EL (cell line): ENCODE measurements around the gene DNAL1.
"Not testable (repeated sequence)": the region's sequence is repeated elsewhere in the genome, so short reads cannot be mapped to it uniquely, and the experiment has no call there.

ENCODE experiments used
- DNase-seq: peaks from one replicate; pipeline ENCODE4 v3.0.0-alpha.2; 2016

The DNAL1 gene

DNA sequence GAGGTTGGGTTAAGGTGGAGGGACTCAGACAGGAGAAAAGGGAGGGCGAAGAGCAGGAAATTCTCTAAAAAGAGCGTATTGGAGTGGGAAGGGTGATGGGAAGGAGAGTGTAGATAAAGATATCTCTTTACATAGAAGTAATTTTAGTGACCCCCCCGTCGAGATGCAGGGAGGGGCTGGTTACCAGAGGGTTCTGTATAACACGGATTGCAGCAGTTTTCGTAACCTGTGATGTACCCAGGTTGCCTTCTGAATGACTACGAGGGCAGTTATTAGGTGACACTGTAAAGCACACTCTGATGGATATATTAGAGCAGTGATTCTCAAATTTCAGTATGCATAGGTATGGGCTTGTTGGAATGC lies 443 bp downstream of the DNAL1 start:
- no peak for DNase-seq

DNA sequence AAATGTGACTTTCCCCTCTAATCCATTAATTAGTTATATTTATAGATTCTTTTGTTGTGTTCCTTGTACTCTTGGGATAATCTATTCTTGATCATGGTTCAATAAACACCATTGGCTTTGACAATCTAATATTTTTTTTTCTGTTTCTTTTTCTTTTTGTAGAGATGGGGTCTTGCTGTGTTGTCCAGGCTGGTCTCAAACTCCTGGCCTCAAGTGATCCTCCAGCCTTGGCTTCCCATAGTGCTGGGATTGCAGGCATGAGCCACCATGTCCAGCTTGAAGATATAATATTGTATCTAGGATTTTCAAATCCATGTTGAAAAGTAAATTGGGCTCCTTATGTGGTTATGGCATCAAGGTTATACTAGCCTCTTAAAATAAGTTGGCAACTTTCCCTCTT lies 6.2 kb downstream of the DNAL1 start:
- DNase-seq = no peak

DNA sequence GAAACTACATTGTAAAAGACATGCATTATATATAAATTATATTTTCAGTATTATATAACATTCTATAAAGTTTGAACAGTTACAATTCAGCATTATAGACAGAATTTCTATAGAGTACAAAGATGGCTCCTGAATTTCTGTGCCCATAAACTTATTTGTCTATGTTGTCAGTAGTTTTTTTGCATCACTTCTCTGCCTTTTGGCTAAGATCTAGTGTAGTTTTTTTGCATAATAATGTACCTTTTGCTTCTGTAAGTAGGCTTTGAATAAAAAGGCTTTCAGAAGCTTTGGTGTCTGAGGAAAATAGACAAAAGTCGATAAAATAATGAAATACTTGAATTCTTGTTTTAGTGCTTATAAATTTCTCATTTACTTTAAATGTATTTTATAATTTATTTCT lies 11.1 kb downstream of the DNAL1 start:
- DNase-seq = no peak

DNA sequence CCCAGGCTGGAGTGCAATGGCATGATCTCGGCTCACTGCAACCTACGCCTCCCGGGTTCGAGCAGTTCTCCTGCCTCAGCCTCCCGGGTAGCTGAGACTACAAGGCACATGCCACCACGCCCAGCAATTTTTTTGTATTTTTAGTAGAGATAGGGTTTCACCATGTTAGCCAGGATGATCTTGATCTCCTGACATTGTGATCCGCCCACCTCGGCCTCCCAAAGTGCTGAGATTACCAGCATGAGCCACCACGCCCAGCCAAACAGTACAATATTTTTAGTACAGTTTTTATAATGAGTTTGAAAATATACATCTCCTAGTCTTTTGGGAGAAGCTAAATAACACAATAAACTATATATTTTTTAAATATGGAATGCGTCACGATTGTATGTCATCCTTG lies 14.4 kb downstream of the DNAL1 start:
- not testable (repeated sequence) for DNase-seq

DNA sequence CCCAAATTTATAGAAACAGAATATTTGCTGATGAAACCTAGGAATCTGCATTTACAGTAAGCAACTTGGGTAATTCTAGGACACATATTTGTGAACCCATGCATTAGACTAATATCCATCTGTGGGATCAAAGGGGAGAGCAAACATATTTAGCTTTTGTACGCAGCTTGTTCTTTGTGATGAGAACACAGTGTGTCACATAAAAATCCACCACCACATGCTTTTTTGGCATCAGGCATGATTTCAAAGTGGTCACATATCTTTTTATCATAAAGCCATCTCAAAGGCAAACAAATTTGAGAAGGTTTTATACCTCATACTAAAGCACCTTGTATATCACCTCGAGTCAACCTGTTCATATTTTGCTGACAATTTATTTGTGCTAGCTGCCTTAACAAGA lies 15.7 kb downstream of the DNAL1 start:
- DNase-seq = no peak

- peak; percentile 61 for DNase-seq
Measured at GRCh38 chr14:73661872-73662271, 17.1 kb downstream of the DNAL1 start.

DNA sequence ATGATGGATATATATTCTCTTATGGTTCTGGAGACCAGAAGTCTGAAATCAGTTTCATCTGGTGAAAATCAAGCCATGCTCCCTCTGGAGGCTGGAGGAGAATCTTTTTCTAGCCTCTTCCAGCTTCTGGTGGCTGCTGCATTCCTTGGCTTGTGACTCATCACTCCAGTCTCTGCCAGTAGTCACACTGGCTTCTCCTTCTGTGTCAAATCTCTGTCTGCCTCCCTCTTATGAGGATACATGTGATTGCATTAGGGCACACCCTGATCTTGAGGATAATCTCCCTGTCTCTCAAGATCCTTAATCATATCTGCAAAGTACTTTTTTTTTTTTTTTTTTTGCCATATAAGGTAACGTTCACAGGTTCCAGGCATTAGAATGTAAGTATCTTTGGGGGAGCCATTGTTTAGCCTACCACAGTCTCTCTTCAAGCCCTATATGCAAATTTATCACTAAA lies 17.7 kb downstream of the DNAL1 start:
- peak; percentile 97 for DNase-seq

GRCh38 chr14:73663548-73664212 lies 18.9 kb downstream of the DNAL1 start:
- no peak for DNase-seq

DNA sequence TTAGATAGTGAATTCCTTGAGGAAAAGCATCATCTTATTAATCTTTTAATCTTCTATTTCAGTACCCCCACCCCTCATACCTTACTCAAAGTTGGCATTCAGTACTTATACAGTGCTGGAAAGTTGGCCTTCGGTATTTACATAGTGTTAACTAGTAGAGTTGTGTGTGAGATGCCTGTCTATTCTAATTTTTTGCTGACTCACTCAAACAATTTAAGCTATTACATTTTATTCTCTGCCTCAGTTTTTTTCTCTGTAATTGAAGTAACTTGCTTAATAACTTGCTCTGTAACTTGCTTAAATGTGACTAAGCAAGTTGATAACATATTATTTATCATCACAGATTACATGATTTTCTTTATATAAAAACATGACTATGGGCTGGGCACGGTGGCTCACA lies 20.3 kb downstream of the DNAL1 start:
- DNase-seq = no peak

- DNase-seq = no peak
Measured at GRCh38 chr14:73666583-73666982, 21.8 kb downstream of the DNAL1 start.

DNA sequence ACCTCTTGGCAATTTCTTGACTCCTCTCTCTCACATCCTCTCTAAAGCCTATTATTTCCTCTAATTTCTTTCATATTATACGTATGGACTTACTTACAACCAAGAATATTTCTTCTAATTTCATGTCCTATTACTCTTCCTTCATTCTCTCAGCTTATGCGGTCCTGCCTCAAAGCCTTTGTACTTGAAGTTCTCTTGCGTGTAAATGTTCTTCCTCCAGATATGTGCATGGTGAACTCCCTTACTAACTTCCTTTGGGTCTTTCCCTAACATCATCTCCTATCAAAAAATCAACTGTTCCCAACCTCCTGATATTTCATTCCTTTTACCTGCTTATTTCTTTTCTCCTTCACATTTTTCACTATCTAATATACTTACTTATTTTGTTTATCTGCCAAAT lies 23.1 kb downstream of the DNAL1 start:
- no peak for DNase-seq

DNA sequence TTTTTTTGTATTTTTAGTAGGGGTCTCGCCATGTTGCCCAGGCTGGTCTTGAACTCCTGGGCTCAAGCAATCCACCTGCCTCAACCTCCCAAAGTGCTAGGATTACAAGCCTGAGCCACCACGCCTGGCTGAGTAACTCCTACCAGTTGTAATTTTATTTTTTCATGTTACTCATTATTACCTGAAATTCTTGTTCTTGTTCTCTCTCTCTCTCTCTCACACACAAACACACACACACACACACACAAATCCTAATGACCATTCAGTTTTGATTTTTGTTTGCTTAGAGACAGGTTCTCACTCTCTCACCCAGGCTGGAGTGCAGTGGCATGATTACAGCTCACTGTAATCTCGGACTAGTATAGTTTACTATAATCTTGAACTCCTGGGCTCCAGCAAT lies 30.2 kb downstream of the DNAL1 start:
- DNase-seq = no peak

DNA sequence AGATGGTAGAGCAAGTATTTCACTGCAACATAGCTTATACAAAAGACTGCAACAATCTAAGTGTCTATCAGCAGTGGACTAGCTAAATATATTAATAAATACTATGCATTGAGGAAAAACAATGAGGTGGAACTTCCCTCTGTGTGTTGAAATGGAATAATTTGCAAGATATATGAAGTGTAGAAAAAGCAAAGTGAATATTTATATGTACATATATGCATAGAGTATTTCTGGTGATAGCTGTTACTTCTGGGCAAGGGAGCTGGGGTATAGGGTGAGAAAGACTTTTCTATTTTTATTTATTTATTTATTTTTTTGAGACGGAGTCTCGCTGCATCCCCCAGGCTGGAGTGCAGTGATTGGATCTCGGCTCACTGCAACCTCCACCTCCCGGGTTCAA lies 33.9 kb downstream of the DNAL1 start:
- no peak for DNase-seq

DNA sequence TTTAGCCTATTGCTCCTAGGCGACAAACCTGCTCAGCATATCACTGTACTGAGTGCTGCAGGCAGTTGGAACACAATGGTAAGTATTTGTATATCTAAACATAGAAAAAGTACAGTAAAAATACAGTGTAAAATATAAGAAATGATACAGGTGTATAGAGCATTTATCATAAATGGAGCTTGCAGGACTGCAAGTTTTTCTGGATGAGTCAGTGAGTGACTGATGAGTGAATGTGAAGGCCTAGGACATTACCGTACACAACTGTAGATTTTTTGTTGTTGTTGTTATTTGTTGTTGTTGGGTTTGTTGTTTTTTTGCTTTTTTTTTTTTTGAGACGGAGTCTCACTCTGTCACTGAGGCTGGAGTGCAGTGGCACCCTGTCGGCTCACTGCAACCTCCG lies 36.0 kb downstream of the DNAL1 start:
- DNase-seq = no peak

DNA sequence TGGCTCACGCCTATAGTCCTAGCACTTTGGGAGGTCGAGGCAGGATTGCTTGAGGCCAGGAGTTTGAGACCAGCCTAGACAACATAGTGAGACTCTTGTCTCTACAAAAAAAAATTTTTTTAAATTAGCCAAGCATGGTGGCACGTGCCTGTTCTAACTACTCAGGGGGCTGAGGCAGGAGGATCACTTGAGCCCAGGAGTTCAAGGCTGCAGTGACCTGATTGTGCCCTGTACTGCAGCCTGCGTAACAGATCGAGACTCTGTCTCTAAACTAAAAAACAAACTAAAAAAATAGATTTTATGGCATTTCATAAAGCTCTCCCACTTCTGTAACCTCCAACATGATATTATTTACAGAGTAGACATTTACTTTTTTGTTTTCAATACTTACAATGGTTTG lies 39.8 kb downstream of the DNAL1 start:
- DNase-seq = no peak

DNA sequence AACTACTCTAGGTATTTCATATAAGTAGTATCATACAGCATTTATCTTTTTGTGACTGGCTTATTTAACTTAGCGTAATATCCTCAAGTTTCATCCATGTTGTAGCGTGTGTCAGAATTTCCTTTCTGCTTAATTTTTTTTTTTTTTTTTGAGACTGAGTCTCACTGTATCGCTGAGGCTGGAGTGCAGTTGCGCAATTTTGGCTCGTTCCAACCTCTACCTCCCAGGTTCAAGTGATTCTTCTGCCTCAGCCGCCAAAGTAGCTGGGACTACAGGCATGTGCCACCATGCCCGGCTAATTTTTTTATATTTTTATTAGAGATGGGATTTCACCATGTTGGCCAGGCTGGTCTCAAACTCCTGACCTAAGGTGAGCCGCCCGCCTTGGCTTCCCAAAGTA lies 40.5 kb downstream of the DNAL1 start:
- no peak for DNase-seq

- no peak for DNase-seq
Measured at GRCh38 chr14:73686901-73687300, 42.1 kb downstream of the DNAL1 start.

DNA sequence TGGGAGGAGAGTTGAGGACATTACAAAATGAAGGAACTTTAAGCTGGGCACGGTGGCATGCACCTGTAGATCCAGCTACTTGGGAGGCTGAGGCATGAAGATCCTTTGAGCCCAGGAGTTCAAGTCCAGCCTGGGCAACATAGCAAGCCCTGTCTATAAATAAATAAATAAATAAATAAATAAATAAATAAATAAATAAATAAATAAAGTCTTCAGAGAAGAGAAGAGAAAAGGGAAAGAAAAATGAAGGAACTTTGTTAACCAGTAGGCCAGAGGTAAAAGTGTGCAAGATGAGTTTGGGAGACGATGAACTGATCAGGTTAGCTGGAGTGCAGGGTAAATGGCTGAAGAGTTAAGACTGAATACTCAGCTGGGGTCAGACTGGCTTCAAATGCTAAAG lies 49.3 kb downstream of the DNAL1 start:
- DNase-seq = no peak

DNA sequence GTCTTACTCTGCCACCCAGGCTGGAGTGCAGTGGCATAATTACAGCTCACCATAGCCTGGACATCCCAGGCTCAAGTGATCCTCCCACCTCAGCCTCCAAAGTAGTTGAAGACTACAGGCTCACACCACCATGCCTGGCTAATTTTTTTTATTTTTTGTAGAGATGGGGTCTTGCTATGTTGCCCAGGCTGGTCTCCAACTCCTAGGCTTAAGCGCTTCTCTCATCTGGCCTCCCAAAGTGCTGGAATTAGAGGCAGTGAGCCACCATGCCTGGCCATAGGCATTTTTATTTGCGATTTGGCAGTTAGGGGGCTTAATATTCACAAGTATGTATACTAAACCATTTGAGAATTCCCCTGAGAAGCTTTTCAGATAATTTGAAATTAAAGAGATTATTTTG lies 50.3 kb downstream of the DNAL1 start:
- DNase-seq = no peak

DNA sequence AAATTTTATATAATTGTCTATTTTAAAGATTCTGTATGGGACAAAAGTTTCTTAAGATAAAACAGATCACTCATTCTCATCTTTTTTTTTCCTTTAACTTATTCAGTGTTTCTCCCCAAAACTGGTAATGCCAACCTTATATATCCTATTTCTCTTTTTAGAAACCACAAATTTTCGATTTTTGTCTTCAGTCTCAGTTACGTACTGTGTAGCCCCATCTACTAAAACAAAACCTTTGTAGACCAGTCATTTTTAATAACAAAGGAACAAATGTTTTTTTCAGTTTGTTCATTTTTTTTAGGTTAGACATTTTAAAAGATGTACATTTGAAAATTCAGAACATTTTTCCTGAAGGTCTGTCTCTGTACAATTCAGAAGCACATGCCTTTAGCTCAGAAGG lies 51.2 kb downstream of the DNAL1 start:
- no peak for DNase-seq

- DNase-seq = peak; percentile 77
Measured at GRCh38 chr14:73696466-73697400, 51.9 kb downstream of the DNAL1 start.

DNA sequence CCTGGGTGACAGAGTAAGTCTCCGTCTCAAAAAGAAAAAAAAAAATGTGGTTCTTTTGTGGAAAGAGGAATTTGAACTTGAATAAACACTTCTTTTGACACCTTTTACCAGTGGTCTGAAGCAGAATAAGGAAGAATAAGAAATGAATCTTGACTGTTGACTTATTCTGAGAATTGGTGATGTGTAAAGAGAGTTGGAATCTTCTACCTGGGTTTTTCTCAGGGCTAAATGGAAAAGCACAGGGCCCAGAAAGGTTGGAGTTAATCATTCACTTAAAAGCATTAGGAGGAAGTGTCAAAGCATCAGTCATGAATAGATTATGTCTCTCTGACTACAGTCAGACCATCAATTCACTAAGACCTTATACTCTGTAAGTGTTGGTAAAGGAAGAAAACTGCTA lies 55.5 kb downstream of the DNAL1 start:
- DNase-seq = no peak

DNA sequence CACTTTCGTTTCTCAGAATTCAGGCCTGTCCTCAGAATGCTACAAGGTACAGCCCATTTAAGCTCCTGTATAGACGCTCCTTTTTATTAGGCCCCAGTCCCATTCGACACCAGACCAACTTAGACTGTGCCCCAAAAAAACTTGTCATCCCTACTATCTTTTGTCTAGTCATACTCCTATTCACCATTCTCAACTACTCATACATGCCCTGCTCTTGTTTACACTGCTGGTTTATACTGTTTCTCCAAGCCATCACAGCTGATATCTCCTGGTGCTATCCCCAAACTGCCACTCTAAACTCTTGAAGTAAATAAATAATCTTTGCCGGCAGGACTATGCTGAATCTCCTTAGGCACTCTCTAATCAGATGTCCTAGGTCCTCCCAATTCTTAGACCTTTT lies 63.3 kb downstream of the DNAL1 start:
- not testable (repeated sequence) for DNase-seq

GRCh38 chr14:73709904-73710469 lies 65.2 kb downstream of the DNAL1 start:
- no peak for DNase-seq
